ENCODE results near the gene AGR2. TPM values are rescaled to one million over a fixed set of nuclear protein-coding genes. Genes with fewer than 3 reads are reported as not detected.

AGR2 gene
- total RNA-seq, 4 donors from 2014 or later, result 0.46 TPM; not detected in 3

DNA sequence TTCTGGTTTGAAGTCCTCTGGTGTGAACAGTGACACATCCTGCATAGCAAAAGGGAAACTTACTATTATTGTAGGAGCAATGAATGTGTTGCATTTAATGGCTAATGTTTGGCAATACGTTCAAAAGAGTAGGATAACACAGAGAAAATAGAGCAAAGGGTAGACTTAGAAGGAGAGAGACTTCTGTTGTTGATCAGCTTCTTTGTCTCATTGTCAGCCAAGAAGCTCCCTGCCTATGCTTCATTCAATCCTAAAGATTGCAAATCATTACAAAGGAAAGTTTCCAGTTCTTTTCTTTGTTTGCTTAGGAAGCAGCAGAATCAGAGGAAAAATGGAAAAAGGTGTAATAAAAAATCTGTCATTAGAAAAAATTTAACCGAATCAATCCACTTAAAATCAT lies 59.2 kb downstream of the AGR2 start:
- no peak for ATAC-seq (ENCODE audit: low FRiP score)
- no peak for DNase-seq (ENCODE audit: low spot score)
- TF ChIP-seq, protein P1, sequence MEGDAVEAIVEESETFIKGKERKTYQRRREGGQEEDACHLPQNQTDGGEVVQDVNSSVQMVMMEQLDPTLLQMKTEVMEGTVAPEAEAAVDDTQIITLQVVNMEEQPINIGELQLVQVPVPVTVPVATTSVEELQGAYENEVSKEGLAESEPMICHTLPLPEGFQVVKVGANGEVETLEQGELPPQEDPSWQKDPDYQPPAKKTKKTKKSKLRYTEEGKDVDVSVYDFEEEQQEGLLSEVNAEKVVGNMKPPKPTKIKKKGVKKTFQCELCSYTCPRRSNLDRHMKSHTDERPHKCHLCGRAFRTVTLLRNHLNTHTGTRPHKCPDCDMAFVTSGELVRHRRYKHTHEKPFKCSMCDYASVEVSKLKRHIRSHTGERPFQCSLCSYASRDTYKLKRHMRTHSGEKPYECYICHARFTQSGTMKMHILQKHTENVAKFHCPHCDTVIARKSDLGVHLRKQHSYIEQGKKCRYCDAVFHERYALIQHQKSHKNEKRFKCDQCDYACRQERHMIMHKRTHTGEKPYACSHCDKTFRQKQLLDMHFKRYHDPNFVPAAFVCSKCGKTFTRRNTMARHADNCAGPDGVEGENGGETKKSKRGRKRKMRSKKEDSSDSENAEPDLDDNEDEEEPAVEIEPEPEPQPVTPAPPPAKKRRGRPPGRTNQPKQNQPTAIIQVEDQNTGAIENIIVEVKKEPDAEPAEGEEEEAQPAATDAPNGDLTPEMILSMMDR (IDR thresholded peaks at IDR 0.05), result no peak

DNA sequence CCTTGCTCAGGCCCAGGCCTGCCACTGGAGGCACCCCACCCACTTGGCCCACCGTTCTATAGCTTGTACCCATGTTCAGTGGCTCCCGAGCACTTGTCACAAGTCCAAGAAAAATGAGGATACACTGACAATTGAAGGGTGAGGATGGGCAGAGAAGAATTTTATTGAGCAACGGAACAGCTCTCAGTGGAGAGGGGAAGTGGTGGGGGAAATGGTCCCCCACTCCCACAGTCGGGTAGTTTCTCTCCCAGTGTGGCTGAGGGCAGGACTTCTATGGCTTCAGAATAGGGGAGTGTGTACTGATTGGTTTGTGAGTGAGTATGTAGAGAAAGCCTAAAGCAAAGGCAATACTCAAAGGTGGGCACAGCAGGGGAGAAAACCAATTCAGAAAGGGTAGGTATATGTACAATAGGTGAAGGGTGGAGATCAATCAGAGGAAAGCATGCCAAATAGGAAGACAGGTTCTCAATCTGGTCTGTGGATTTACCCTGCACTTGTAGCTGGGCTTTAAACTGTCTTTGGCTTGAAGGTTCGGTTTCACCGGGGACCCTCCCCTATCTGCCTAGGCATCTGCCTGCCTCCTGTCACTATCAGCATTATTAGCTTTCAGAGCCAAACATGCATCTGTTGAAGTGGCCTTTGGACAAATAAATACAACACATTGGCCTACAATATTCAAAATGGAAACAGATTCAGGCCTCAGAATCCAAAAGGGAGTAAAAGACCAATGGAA lies 60.1 kb downstream of the AGR2 start:
- ATAC-seq (ENCODE audit: low FRiP score) (no peak), DNase-seq (ENCODE audit: low spot score) (no peak)
- TF ChIP-seq, protein P1 (IDR thresholded peaks at IDR 0.05), result no peak

DNA sequence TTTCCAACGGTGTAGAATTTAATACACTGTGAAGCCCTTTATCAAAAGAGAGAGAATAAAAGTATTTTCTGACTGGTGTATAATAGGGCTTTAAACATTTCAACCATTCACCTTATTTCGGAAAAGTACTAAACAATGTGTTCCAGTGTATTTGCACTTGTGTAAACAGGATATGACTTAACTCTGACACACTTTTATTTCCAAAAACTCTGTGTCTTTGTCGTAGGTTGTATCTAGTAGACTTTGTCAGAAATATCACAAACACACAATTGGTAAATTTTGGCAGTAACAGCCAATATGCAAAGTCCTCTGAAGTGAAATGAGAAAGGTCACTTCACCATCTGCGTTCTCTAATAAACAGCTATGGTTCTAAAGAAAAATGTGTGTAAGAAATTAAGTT lies 61.6 kb downstream of the AGR2 start:
- ATAC-seq (ENCODE audit: low FRiP score) (no peak), DNase-seq (ENCODE audit: low spot score) (no peak)
- TF ChIP-seq, protein P1 (IDR thresholded peaks at IDR 0.05), result no peak

DNA sequence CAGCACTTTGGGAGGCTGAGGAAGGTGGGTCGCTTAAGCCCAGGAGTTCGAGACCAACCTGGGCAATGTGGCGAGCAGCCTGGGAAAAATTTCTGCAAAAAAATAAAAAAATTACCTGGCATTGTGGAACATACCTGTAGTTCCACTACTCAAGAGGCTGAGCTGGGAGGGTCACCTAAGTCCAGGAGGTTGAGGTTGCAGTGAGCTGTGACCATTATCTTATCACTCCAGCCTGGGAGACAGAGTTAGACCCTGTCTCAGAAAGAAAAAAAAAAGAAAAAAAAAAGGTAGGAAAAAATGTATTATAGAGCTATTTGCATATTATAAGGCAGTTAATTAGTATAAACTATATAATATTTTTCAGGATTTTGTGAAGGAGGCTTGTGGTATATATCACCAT lies 62.3 kb downstream of the AGR2 start:
- DNase-seq (ENCODE audit: low spot score) (no peak), ATAC-seq (ENCODE audit: low FRiP score) (no peak)
- TF ChIP-seq, protein P1 (IDR thresholded peaks at IDR 0.05), result no peak

Other genes starting within 250 kb of the AGR2 start
- 10 to 100 TPM in 3 of 4 donors, 1 to 10 TPM in 1; 7.4 to 15.9 (median 11.4) TPM for gene ANKMY2, start 159.2 kb downstream of the AGR2 start, total RNA-seq
- 10 to 100 TPM; 44.9 to 92.7 (median 55.4) TPM for gene BZW2, start 158.8 kb downstream of the AGR2 start, total RNA-seq
- gene TSPAN13, start 51.2 kb downstream of the AGR2 start, total RNA-seq, result 100 to 1,000 TPM in 1 of 4 donors, 10 to 100 TPM in 3; 15.2 to 111 (median 30.5) TPM
- gene AGR3, start 77.0 kb upstream of the AGR2 start, total RNA-seq, result not detected

Measured in omental fat pad (tissue), 4 donors.